HFF-Myc (cell line): ENCODE data around the gene SYNPO2.

Experiments used
- DNase-seq: peaks from one replicate; pipeline ENCODE4 v3.0.0-alpha.2; 2011; ENCODE audit warnings: low read depth; ENCODE audit errors: extremely low read depth
- H3K4me3 ChIP-seq: replicated peaks from 2 replicates; pipeline ENCODE4 v1.5.1; 2011; ENCODE audit warnings: low read depth, mild to moderate bottlenecking, control low read depth, low read length
- TF ChIP-seq, protein P1 (sequence below): IDR thresholded peaks from 2 replicates; pipeline ENCODE4 v1.5.1; 2012; ENCODE audit warnings: mild to moderate bottlenecking, low read depth, low read length, control low read depth; ENCODE audit errors: missing control alignments

SYNPO2 gene

DNA sequence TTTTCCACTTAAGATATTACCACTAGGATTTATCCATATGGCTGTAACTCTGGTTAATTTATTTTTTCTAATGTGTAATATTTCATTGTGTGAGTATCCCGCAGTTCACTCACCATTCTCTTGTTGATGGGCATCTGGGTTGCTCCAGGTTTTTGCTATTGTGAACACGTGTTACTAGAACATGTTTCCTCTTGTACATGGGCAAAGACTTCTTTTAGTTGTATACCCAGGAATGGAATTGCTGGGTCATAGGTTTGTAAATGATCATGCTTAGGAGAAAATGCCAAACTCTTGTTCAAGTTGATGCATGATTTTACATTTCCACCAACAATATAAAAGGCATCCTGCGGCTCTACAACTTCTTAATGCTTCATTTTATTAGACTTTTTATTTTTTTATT lies 26.8 kb downstream of the SYNPO2 start:
- DNase-seq = no peak

DNA sequence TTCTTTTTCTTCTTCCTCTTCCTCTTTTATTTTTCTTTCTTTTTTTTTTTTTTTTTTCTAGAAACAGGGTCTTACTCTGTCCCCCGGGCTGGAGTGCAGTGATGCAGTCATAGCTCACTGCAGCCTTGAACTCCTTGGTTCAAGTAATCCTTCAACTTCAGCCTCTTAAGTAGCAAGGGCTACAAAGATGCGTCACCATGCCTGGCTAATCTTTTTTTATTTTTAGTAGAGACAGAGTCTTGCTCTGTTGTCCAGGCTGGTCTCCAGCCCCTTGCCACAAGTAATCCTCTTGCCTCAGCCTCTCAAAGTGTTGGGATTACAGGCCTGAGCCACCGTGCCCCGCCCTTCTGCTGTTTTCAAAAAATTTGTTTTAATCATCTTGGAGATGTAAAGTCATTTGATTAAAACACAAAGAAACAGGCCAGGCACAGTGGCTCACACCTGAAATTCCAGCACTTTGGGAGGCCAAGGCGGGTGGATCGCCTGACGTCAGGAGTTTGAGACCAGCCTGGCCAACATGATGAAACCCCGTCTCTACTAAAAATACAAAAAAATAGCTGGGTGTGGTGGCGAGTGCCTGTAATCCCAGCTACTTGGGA lies 28.1 kb downstream of the SYNPO2 start:
- no peak for DNase-seq
- TF ChIP-seq, protein P1, sequence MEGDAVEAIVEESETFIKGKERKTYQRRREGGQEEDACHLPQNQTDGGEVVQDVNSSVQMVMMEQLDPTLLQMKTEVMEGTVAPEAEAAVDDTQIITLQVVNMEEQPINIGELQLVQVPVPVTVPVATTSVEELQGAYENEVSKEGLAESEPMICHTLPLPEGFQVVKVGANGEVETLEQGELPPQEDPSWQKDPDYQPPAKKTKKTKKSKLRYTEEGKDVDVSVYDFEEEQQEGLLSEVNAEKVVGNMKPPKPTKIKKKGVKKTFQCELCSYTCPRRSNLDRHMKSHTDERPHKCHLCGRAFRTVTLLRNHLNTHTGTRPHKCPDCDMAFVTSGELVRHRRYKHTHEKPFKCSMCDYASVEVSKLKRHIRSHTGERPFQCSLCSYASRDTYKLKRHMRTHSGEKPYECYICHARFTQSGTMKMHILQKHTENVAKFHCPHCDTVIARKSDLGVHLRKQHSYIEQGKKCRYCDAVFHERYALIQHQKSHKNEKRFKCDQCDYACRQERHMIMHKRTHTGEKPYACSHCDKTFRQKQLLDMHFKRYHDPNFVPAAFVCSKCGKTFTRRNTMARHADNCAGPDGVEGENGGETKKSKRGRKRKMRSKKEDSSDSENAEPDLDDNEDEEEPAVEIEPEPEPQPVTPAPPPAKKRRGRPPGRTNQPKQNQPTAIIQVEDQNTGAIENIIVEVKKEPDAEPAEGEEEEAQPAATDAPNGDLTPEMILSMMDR = no peak
- H3K4me3 ChIP-seq = no peak overlapping the region

More for the DNA sequence above, 26.8 kb downstream of the SYNPO2 start:
- no peak overlapping the region for H3K4me3 ChIP-seq
- TF ChIP-seq, protein P1 = no peak

DNA sequence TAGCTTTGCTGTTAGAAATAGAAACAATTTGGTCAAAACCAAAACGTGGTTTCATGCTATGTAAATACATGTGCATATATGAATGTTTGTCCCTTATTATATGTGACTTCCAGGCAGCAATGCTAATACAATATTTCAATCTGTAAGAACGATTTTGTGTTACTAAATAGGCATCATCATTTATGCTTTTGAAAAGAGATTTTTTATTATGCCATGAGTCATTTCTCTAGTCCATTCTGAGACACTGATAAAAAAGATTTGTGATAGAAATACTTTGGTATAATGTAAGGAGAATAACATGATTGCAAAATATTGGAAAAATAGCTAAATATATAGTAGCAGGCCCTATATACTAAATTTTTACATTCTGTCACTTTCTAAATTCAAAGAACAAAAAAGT lies 28.9 kb downstream of the SYNPO2 start:
- TF ChIP-seq, protein P1 = no peak
- H3K4me3 ChIP-seq = no peak overlapping the region
- no peak for DNase-seq

DNA sequence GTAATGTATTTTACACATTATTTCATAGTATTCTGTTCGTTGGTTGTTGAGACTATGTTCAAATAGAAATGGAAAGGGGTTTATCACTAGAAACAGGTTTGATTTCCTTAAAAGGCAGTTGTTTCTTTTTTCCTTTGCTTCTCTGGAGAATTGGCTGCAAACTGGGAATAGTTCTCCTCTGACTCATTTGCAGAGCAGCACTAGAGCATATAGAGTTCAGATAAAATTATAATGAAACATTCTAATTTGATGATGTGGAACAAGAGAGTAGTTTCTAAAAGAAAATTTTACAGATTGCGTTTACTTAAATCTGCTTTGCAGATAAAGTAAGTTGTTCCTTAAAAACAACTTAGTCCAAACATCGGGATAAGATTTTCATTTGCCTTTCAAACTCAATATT lies 29.7 kb downstream of the SYNPO2 start:
- DNase-seq = peak; percentile 84
- TF ChIP-seq, protein P1 = no peak
- H3K4me3 ChIP-seq = no peak overlapping the region

DNA sequence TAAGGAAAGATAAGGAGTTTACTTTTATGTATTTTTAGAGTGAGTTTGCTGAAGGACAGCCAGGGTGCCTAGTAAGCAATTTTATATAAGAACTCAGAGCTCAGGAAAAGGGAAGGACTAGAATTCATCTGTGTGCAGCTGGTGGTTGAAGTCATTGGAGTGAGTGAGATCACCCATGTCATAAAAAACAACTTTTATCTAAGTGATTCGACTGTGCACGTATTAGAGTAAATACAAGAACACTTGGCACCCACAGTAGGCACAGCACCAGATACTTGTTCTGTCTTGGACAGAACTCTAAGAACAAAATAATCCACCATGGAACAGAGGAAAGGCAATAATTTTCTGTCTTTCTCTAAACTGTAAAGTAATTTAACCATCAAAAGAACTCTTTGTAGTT lies 31.6 kb downstream of the SYNPO2 start:
- DNase-seq = no peak
- no peak overlapping the region for H3K4me3 ChIP-seq
- TF ChIP-seq, protein P1 = no peak

DNA sequence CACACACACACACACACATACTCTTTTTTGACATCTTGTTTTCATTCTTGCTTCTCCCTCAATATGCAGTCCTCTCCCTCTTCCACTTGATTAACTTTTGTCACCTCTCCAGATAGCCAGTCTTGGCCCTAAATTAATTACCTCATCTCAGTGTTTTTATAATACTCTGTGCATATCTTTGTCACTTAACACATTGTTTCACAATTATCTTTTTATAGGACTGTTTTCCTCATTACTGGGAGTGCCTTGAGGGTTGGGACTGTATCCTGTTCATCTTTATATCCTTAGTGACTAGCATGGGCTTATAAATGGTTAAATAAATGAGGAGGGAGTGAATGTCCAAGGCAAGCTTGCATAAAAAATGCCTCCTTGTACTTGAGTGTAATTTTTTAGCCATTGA lies 33.1 kb downstream of the SYNPO2 start:
- TF ChIP-seq, protein P1 = no peak
- no peak overlapping the region for H3K4me3 ChIP-seq
- DNase-seq = no peak

DNA sequence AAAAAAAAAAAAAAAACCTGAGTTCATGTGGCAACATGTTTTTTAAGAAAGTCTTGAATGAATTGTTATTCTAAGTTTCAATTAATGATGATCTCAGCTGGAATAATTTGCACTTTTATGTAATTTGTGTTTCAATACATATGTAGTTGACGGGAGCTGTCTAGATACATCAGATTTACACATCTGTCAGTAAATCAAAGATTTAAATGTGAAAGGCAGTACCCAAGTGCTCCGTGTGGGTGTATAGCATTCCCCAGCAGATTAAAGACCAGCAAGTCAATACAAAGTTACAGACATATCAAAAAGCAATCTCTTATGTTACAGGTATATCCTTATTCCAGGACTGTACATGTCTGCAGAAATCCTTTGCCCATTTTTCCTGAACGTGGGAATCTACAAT lies 35.2 kb downstream of the SYNPO2 start:
- H3K4me3 ChIP-seq = no peak overlapping the region
- TF ChIP-seq, protein P1 = no peak
- DNase-seq = no peak
